ENCODE measurements around the gene LDB2. TPM values are rescaled to one million over a fixed set of nuclear protein-coding genes. Genes with fewer than 3 reads are reported as not detected.

The LDB2 gene
- total and polyA plus RNA-seq, 2 donors (not counting 1 experiment from before 2014, with no cell fraction given) = not detected

DNA sequence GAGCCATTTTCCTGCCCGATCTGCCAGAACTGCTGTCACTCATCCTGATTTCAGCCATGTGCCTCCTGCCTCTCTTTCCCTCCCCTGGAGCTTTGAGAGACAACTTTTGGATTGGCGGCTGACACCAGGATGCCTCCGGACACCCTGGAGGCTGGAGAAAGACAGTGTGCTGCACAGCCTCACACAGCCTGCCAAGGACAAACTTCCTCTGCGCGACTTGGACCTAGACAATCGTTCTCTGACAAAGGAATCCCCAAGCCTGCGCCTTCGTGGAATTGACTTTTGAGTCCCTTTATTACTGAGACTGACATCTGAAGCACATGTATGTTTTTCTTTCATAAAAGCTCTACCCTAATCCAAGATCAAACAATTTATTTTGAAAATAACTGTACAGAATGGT lies 10.8 kb upstream of the LDB2 start:
- H3K9ac ChIP-seq (ENCODE audit: low read length) = no peak overlapping the region
- H3K36me3 ChIP-seq (replicated peaks in 1 of 2; ENCODE audit: control extremely low read depth in 1 of 2, control insufficient read depth in 1 of 2, extremely low read depth in 1 of 2, insufficient read depth in 2 of 2, low read length in 1 of 2) = no peaks in the 10 kb centered on the region
- CTCF ChIA-PET = no interaction called here
- Mint-ChIP-seq H3K4me1 (no peaks in the 10 kb centered on the region), H3K9me3 (ENCODE audit: insufficient read depth) (no peaks in the 10 kb centered on the region), H3K4me3 (no peak overlapping the region), H3K27me3 (no peaks in the 10 kb centered on the region), H3K27ac (no peak overlapping the region)
- ATAC-seq (ENCODE audit: low read depth) (no peak), DNase-seq (no peak)
- intact Hi-C loops (cut with micrococcal nuclease) = no loop called here
- H3K4me2 ChIP-seq (replicated peaks; ENCODE audit: low read depth, low read length, poor library complexity, severe bottlenecking) = no peak overlapping the region
- H3K27me3 ChIP-seq (replicated peaks in 1 of 4; ENCODE audit: control extremely low read depth in 1 of 4, control insufficient read depth in 3 of 4, insufficient read depth in 4 of 4, low read length in 3 of 4) = no peaks in the 10 kb centered on the region
- 81% methylated on average over 6 of the region's 8 CpGs for WGBS (ENCODE audit: insufficient coverage)
- H3K4me3 ChIP-seq (ENCODE audit: control extremely low read depth in 1 of 5, extremely low read depth in 1 of 5, insufficient read depth in 1 of 5, low read depth in 2 of 5, low read length in 4 of 5) = no peak overlapping the region
- POLR2A ChIA-PET = no interaction called here
- no peaks in the 10 kb centered on the region for H3K4me1 ChIP-seq (ENCODE audit: control insufficient read depth in 2 of 2, insufficient read depth in 2 of 2, low read length in 2 of 2)
- no peak overlapping the region for H2AFZ ChIP-seq (ENCODE audit: insufficient read depth, low read depth, low read length, poor library complexity, severe bottlenecking)
- no peaks in the 10 kb centered on the region for H4K20me1 ChIP-seq (ENCODE audit: control insufficient read depth, insufficient read depth, low read length, poor library complexity, severe bottlenecking)
- no peak for TF ChIP-seq EZH2 (IDR thresholded peaks at IDR 0.05; ENCODE audit: borderline replicate concordance, insufficient read depth, low read depth, low read length, poor library complexity, severe bottlenecking)
- TF ChIP-seq, protein P1, sequence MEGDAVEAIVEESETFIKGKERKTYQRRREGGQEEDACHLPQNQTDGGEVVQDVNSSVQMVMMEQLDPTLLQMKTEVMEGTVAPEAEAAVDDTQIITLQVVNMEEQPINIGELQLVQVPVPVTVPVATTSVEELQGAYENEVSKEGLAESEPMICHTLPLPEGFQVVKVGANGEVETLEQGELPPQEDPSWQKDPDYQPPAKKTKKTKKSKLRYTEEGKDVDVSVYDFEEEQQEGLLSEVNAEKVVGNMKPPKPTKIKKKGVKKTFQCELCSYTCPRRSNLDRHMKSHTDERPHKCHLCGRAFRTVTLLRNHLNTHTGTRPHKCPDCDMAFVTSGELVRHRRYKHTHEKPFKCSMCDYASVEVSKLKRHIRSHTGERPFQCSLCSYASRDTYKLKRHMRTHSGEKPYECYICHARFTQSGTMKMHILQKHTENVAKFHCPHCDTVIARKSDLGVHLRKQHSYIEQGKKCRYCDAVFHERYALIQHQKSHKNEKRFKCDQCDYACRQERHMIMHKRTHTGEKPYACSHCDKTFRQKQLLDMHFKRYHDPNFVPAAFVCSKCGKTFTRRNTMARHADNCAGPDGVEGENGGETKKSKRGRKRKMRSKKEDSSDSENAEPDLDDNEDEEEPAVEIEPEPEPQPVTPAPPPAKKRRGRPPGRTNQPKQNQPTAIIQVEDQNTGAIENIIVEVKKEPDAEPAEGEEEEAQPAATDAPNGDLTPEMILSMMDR (IDR thresholded peaks at IDR 0.05) = no peak
- no peaks in the 10 kb centered on the region for H3K9me3 ChIP-seq (ENCODE audit: control extremely low read depth in 1 of 3, control insufficient read depth in 2 of 3, insufficient read depth in 1 of 3, low read length in 2 of 3)
- H3K79me2 ChIP-seq (ENCODE audit: control insufficient read depth, insufficient read depth, low read length) = no peaks in the 10 kb centered on the region
- H3K27ac ChIP-seq (ENCODE audit: low read length in 2 of 2) = no peak overlapping the region

DNA sequence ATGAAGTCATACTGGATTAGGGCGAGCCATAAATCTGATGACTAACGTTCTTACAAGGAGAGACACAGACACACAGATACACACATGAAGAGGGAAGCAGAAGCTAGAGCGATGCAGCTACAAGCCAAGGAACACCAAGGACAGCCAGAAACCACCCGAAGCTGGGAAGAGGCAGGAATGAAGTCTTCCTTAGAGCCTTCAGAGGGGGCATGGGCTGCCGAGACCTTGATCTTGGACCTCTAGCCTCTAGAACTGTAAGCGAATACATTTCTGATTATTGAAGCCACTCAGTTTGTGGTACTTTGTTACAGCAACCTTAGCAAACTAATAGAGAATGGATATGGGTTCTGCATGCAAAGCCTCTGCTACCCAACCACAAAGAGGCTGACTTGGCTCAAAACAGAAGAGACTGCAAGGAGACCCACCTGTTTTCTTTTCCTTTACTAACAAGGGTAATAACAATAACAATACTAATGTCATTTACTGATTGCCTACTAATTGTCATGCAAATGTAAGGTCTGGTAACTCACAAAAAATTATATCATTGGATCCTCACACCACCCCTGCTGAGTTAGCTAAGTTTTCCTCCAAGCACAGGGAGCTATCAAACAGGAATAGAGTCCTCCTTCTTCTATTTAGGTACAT lies 10.1 kb upstream of the LDB2 start:
- Mint-ChIP-seq H3K4me1 (no peaks in the 10 kb centered on the region), H3K4me3 (no peak overlapping the region), H3K27me3 (no peaks in the 10 kb centered on the region), H3K9me3 (ENCODE audit: insufficient read depth) (no peaks in the 10 kb centered on the region), H3K27ac (no peak overlapping the region)
- TF ChIP-seq, protein P1 (IDR thresholded peaks at IDR 0.05) = no peak
- TF ChIP-seq EZH2 (IDR thresholded peaks at IDR 0.05; ENCODE audit: borderline replicate concordance, insufficient read depth, low read depth, low read length, poor library complexity, severe bottlenecking) = no peak
- no peaks in the 10 kb centered on the region for H3K4me1 ChIP-seq (ENCODE audit: control insufficient read depth in 2 of 2, insufficient read depth in 2 of 2, low read length in 2 of 2)
- no peaks in the 10 kb centered on the region for H4K20me1 ChIP-seq (ENCODE audit: control insufficient read depth, insufficient read depth, low read length, poor library complexity, severe bottlenecking)
- no peak overlapping the region for H2AFZ ChIP-seq (ENCODE audit: insufficient read depth, low read depth, low read length, poor library complexity, severe bottlenecking)
- H3K9me3 ChIP-seq (ENCODE audit: control extremely low read depth in 1 of 3, control insufficient read depth in 2 of 3, insufficient read depth in 1 of 3, low read length in 2 of 3) = no peaks in the 10 kb centered on the region
- no peak overlapping the region for H3K27ac ChIP-seq (ENCODE audit: low read length in 2 of 2)
- DNase-seq (no peak), ATAC-seq (ENCODE audit: low read depth) (no peak)
- POLR2A ChIA-PET = no interaction called here
- H3K79me2 ChIP-seq (ENCODE audit: control insufficient read depth, insufficient read depth, low read length) = no peaks in the 10 kb centered on the region
- intact Hi-C loops (cut with micrococcal nuclease) = no loop called here
- H3K4me3 ChIP-seq (ENCODE audit: control extremely low read depth in 1 of 5, extremely low read depth in 1 of 5, insufficient read depth in 1 of 5, low read depth in 2 of 5, low read length in 4 of 5) = no peak overlapping the region
- 96% methylated on average over 3 of the region's 6 CpGs for WGBS (ENCODE audit: insufficient coverage)
- no peaks in the 10 kb centered on the region for H3K27me3 ChIP-seq (replicated peaks in 1 of 4; ENCODE audit: control extremely low read depth in 1 of 4, control insufficient read depth in 3 of 4, insufficient read depth in 4 of 4, low read length in 3 of 4)
- H3K9ac ChIP-seq (ENCODE audit: low read length) = no peak overlapping the region
- H3K4me2 ChIP-seq (replicated peaks; ENCODE audit: low read depth, low read length, poor library complexity, severe bottlenecking) = no peak overlapping the region
- no peaks in the 10 kb centered on the region for H3K36me3 ChIP-seq (replicated peaks in 1 of 2; ENCODE audit: control extremely low read depth in 1 of 2, control insufficient read depth in 1 of 2, extremely low read depth in 1 of 2, insufficient read depth in 2 of 2, low read length in 1 of 2)
- CTCF ChIA-PET = no interaction called here
